SH-SY5Y (cell line): Measurements from ENCODE around the gene TSTD1.

Experiments used
- GATA2 ChIP-seq: IDR thresholded peaks from 2 replicates; pipeline ENCODE4 v1.6.1; 2011; ENCODE audit warnings: mild to moderate bottlenecking, low read depth, low read length
- GATA3 ChIP-seq: IDR thresholded peaks from 2 replicates; pipeline ENCODE4 v1.6.1; 2011; ENCODE audit warnings: low read depth, mild to moderate bottlenecking, low read length, moderate library complexity

DNA sequence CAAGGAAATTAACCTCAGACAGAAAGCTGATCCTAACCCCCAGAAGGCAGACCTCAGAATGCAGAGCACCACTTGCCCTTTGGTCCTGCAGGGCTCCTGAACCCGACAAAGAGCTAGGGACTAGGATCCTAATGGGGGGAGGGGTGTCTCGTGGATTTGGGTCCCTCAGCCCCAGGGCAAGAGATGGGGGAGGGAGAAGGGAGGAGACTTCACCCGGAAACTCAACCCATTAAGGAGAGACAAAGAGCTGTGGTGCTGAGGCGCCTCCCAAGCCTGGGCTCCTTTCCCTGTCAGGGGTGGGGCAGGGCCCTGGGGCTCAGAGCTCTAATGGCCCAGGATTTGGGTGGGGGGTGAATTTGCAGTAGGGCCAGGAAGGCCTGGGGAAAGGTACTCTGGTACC lies 47.7 kb upstream of the TSTD1 start:
- TF ChIP-seq GATA2 (no peak), GATA3 (no peak)
